OCI-LY7 (cell line): ENCODE measurements around the gene DCP1B.

Experiments used
- CTCF ChIP-seq: fragments of 200-600 bp; sonication (generic); conservative IDR thresholded peaks from 2 replicates; pipeline ENCODE4 v1.5.1; 2014; ENCODE audit warnings: mild to moderate bottlenecking, antibody characterized with exemption, low read length, moderate library complexity, mixed read lengths
- EZH2phosphoT487 ChIP-seq: fragments of 200-600 bp; sonication (generic); IDR thresholded peaks from 2 replicates; pipeline ENCODE4 v1.6.1; 2018; ENCODE audit warnings: low read depth, borderline replicate concordance, mild to moderate bottlenecking, mixed run types, antibody characterized with exemption, low read length, moderate library complexity, mixed read lengths

GRCh38 chr12:1939331-1939730 lies 64.9 kb downstream of the DCP1B start:
- TF ChIP-seq EZH2phosphoT487 (no peak), CTCF (no peak)
